Measurements from ENCODE around the gene TNPO2. TPM values are rescaled to one million over a fixed set of nuclear protein-coding genes. Genes with fewer than 3 reads are reported as not detected.

The TNPO2 gene
- total RNA-seq, 1 experiment from 2014 or later, result 105 TPM

DNA sequence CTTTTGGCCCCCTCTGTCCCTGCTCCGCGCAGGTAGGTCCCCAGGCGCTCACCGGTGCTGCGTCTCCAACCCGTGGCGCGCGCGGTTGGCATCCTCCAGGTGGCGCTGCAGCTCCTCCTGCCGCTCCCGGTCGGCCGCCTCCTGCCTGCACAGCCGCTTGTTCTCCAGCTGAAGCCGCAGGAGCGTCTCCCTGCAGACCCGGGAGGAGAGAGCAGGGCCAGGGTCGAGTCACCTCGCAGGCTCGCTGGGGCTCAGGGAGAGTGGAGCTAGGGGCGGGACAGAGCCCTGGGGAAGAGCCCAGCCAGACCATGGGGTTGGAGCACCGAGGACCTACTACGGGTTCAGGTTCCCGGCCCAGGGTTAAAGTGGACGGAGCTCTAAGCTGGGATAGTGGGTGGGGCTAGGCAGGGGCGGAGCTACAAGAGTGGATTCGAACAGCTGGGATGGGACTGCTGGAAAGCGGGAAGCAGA is 42.4 kb upstream of the TNPO2 start (continued):
- TF ChIP-seq, protein P1, sequence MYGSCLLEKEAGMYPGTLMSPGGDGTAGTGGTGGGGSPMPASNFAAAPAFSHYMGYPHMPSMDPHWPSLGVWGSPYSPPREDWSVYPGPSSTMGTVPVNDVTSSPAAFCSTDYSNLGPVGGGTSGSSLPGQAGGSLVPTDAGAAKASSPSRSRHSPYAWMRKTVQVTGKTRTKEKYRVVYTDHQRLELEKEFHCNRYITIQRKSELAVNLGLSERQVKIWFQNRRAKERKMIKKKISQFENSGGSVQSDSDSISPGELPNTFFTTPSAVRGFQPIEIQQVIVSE (CRISPR knock-in tag; IDR thresholded peaks at IDR 0.05; ENCODE audit: borderline replicate concordance), result no peak
- TF ChIP-seq GABPB1 (CRISPR knock-in tag; IDR thresholded peaks at IDR 0.05) (no peak), ATF3 (CRISPR knock-in tag; conservative IDR thresholded peaks at IDR 0.05) (no peak), ATF1 (CRISPR knock-in tag; IDR thresholded peaks at IDR 0.05) (no peak), SP1 (CRISPR knock-in tag; conservative IDR thresholded peaks at IDR 0.05) (0 out of 2 replicates have a peak, but pooled peaks have one; percentile 37)
- TF ChIP-seq, protein P2, sequence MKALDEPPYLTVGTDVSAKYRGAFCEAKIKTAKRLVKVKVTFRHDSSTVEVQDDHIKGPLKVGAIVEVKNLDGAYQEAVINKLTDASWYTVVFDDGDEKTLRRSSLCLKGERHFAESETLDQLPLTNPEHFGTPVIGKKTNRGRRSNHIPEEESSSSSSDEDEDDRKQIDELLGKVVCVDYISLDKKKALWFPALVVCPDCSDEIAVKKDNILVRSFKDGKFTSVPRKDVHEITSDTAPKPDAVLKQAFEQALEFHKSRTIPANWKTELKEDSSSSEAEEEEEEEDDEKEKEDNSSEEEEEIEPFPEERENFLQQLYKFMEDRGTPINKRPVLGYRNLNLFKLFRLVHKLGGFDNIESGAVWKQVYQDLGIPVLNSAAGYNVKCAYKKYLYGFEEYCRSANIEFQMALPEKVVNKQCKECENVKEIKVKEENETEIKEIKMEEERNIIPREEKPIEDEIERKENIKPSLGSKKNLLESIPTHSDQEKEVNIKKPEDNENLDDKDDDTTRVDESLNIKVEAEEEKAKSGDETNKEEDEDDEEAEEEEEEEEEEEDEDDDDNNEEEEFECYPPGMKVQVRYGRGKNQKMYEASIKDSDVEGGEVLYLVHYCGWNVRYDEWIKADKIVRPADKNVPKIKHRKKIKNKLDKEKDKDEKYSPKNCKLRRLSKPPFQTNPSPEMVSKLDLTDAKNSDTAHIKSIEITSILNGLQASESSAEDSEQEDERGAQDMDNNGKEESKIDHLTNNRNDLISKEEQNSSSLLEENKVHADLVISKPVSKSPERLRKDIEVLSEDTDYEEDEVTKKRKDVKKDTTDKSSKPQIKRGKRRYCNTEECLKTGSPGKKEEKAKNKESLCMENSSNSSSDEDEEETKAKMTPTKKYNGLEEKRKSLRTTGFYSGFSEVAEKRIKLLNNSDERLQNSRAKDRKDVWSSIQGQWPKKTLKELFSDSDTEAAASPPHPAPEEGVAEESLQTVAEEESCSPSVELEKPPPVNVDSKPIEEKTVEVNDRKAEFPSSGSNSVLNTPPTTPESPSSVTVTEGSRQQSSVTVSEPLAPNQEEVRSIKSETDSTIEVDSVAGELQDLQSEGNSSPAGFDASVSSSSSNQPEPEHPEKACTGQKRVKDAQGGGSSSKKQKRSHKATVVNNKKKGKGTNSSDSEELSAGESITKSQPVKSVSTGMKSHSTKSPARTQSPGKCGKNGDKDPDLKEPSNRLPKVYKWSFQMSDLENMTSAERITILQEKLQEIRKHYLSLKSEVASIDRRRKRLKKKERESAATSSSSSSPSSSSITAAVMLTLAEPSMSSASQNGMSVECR (CRISPR knock-in tag; IDR thresholded peaks at IDR 0.05; ENCODE audit: borderline replicate concordance), result peak; percentile 54

DNA sequence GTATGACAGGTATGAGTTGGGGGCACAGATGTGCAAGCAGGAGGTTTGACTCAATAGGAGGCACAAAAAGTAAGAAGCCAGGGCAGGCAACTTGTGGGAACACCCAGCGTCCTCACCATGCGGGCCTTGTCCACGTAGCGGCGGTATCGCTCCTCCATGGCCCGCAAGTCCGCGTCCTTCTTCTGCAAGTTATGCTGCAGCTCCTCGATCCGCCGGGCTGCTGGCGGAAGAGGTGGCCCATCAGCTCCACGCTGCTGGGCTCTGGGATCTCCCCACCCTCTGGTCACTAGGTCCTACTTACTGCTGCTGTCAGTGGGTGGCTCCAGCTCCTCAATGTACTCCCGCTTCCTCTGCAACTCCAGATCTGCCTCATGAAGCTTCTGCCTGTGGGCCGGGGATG is 41.0 kb upstream of the TNPO2 start:
- Mint-ChIP-seq H3K27me3 (ENCODE audit: low read depth) (no peaks in the 10 kb centered on the region), H3K4me1 (peaks cover 8% of the 10 kb centered on the region; the same call in 1 of the 2 replicates), H3K9me3 (no peaks in the 10 kb centered on the region), H3K36me3 (peaks cover 27% of the 10 kb centered on the region), H3K4me3 (no peak overlapping the region), H3K27ac (no peak overlapping the region)
- CTCF ChIA-PET, result interaction anchor here (0.9 to 11.1 kb wide), 5 partner anchors 12 to 83 kb away, joined by 4 to 341 read pairs (median 44); partner anchors contain the start of genes GET3, HOOK2, JUNB and PRDX2
- TF ChIP-seq OVOL2 (CRISPR knock-in tag; IDR thresholded peaks at IDR 0.05; ENCODE audit: borderline replicate concordance) (no peak), CTCF (IDR thresholded peaks at IDR 0.05) (no peak), AFF4 (CRISPR knock-in tag; IDR thresholded peaks at IDR 0.05; ENCODE audit: borderline replicate concordance) (no peak), SP1 (CRISPR knock-in tag; conservative IDR thresholded peaks at IDR 0.05) (no peak), ZNF263 (CRISPR knock-in tag; IDR thresholded peaks at IDR 0.05; ENCODE audit: low read depth) (no peak), IRF1 (CRISPR knock-in tag; IDR thresholded peaks at IDR 0.05) (no peak), JUN (CRISPR knock-in tag; IDR thresholded peaks at IDR 0.05) (no peak), ZBTB21 (CRISPR knock-in tag; IDR thresholded peaks at IDR 0.05; ENCODE audit: borderline replicate concordance) (no peak), IRF2 (CRISPR knock-in tag; IDR thresholded peaks at IDR 0.05; ENCODE audit: borderline replicate concordance, low read depth) (no peak), ZNF121 (CRISPR knock-in tag; IDR thresholded peaks at IDR 0.05) (no peak)
- TF ChIP-seq, protein P3, sequence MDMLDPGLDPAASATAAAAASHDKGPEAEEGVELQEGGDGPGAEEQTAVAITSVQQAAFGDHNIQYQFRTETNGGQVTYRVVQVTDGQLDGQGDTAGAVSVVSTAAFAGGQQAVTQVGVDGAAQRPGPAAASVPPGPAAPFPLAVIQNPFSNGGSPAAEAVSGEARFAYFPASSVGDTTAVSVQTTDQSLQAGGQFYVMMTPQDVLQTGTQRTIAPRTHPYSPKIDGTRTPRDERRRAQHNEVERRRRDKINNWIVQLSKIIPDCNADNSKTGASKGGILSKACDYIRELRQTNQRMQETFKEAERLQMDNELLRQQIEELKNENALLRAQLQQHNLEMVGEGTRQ (CRISPR knock-in tag; IDR thresholded peaks at IDR 0.05), result no peak
- DNase-seq (ENCODE audit: low spot score) (no peak), ATAC-seq (no peak)
- POLR2A ChIA-PET, result no interaction called here

Measured in WTC11 (cell line).